ENCODE measurements around the gene ZNF354C.

- TF ChIP-seq CTCF (IDR thresholded peaks at IDR 0.05): no peak
- TF ChIP-seq POLR2A (IDR thresholded peaks at IDR 0.05): no peak
Observed at GRCh38 chr5:179089502-179089901, 29.3 kb downstream of the ZNF354C start.

Data from vagina (tissue), 2 donors.